GM12873 (cell line): ENCODE results near the gene ZNF575.
A peak's percentile ranks its signal among the peaks of the same experiment; 100 is the strongest.

ENCODE experiments used
- TF ChIP-seq, protein P1 (sequence below): IDR thresholded peaks from 2 replicates; pipeline ENCODE4 v1.5.1; 2012; ENCODE audit warnings: low read depth, mild to moderate bottlenecking, moderate library complexity, low read length, control low read depth; ENCODE audit not compliant: insufficient read depth; ENCODE audit errors: missing control alignments

Gene ZNF575

DNA sequence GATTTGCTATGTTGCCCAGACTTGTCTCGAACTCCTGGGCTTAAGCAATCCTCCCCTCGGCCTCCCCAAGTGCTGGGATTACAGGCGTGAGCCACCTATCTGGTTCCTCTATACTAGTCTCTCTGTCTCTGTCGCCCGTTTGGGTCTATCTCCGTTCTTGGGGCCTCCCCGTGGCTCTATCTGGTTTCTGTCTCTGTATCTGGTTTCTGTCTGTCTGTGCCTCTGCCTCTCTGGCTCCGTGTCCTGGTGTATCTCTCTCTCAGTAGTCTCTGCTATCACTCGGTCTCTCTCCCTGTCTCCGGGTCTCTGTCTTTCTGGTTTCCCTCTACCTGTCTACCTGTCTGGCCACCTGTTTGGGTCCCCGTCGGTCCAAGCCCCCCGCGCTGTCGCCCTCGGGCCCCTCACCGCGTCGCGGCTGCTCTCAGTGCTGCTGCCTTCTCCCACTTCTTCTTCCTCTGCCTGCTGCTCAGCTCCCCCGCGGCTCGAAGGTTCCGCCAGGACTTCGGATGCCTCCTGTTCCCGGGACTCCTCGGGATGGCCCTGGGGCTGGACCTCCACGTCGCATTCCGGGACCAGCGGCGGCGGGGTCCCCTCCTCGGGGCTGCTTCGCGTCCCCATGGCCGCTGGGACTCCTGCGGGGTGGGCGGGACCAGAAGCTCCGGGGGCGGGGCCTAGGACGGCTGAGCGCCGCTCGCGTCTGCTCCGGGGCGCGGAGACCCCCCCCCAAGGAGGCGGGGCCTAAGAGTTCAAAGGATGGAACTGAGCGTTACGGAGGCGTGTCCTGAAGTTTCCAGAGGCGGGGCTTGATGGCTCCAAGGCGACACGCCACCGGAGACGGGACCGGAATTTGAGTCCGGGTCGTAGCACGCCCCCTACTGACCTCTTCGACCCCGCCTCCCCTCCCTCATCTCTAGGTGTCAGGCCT lies 29.2 kb upstream of the ZNF575 start:
- TF ChIP-seq, protein P1, sequence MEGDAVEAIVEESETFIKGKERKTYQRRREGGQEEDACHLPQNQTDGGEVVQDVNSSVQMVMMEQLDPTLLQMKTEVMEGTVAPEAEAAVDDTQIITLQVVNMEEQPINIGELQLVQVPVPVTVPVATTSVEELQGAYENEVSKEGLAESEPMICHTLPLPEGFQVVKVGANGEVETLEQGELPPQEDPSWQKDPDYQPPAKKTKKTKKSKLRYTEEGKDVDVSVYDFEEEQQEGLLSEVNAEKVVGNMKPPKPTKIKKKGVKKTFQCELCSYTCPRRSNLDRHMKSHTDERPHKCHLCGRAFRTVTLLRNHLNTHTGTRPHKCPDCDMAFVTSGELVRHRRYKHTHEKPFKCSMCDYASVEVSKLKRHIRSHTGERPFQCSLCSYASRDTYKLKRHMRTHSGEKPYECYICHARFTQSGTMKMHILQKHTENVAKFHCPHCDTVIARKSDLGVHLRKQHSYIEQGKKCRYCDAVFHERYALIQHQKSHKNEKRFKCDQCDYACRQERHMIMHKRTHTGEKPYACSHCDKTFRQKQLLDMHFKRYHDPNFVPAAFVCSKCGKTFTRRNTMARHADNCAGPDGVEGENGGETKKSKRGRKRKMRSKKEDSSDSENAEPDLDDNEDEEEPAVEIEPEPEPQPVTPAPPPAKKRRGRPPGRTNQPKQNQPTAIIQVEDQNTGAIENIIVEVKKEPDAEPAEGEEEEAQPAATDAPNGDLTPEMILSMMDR = peak; percentile 31

DNA sequence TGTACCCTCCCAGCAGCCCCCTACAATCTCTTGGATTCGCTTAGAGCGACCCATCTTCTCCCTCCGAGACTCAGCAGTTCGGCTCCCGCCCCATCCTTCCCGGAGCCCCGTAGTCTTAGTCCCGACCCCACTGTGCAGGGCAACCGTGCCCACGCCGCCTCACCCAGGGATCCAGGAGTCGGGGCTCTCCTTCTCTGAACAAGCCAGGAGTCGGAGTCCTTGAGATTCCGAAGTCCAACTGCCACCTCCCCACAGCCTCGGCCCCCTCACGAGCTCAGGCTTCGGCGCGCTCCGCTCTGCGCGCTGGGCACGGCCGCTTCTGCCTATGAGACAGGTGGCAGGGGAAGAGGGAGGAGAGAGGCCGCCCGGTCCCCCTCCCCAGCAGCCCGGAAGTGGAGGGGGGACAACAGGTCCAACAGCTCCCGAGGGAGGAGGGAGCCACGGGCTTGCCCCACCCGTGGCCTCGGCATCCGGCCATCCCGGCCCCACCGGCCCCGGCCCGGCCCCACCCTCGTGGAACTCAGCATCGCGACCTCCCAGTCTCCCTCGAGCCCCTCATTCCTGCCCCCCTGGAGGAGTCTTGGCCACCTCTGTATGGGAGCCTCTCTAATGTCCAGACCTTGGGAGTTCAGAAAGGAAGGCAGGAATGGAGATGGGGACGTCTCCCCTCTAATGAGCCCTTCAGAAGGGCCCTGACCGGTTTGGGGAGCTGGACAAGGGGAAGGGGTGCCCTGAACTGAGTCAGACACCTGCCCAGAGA lies 28.4 kb upstream of the ZNF575 start, which contains the start of gene PHLDB3:
Gene PHLDB3 (minus strand): TSS at position 321 of the 760 bp plus-strand sequence. CDS start 628 bp downstream, outside the sequence.
- TF ChIP-seq, protein P1 = no peak

DNA sequence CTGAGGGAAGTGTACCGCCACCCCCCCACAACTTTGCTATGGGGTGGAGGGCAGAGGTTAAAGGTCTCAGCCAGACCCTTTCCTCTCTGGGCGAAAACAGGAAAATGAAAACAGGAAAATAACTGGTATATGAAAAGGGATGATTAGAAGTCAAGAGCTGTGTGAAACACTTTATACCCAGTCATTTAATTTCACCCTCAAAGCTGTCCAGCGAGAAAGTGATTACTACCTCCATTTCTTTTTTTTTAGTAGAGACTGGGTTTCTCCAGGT lies 27.9 kb upstream of the ZNF575 start:
- TF ChIP-seq, protein P1 = no peak

DNA sequence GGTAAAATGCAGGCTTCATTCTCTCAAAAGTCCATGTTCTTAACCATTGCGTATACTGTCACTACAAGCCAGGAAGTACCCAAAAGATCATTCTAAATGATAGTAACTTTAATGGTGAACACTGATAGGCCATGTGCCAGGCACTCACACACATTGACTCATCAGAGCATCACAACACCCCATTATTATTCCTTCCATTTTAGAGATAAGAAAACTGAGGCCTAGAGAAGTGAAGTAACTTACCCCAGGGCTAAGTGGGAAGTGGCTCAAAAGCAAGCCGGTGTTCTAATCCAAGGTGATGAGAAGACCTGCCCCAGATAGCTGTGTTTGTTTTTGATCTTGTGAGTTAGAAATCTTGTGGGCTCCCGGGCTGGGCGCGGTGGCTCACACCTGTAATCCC lies 27.0 kb upstream of the ZNF575 start:
- TF ChIP-seq, protein P1 = no peak

DNA sequence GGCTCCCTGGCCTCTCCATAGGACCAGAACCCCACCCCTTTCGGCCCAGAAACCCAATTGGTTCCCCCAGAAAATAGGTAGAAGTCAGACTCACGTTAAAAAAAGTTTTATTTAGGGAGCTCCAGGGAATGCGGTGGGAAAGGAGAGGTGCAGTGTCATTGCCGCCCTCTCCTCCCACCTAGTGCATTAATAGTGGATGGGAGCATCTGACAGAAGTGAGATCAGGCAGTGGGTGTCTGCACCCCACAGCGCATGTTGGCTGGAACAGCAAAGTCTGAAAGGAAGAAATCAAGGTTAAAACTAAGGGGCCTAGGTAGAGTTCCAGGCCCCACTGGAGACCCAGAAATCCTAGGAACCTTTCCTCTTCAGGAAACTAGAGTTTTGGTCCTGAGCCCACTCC lies 26.4 kb upstream of the ZNF575 start:
- TF ChIP-seq, protein P1 = no peak

DNA sequence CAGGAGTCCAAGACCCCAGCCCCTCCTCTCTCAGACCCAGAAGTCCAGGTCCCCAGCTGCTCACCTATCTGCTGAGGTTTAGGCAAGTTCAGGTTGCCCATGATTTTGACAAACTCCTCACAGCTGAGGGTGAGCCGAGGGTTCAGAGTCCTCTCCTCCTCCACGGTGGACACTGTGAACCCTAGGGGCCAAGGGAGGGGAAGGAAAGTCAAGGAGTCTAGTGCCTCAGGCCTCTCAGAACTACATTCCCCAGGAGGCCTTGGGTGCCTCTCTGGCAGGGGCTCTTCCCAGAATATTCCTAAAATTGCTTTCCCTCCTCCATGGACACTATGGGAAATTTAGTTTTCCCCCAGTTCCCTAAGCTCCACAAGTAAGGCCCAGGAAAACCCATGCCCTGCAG lies 25.1 kb upstream of the ZNF575 start:
- TF ChIP-seq, protein P1 = no peak

DNA sequence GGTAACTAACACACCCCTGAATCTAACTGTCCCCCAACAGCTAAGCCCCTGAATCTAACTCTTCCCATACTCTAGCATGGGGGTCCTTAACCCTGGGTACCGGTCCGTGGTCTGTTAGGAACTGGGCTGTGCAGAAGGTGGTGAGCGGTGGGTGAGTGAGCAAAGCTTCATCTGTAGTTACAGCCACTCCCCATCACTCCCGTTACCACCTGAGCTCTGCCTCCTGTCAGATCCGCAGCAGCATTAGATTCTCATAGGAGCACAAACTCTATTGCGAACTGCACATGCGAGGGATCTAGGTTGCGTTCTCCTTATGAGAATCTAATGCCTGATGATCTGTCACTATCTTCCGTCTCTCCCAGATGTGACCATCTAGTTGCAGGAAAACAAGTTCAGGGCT lies 22.3 kb upstream of the ZNF575 start:
- TF ChIP-seq, protein P1 = no peak
